GM19351 (cell line): ENCODE data around the gene TPX2.
"Not testable (repeated sequence)": the region's sequence is repeated elsewhere in the genome, so short reads cannot be mapped to it uniquely, and the experiment has no call there.

Experiments used
- ATAC-seq: cut with Tn5 transposase; IDR thresholded peaks from one replicate; pipeline ENCODE4 v1.9.1; 2021; ENCODE audit warnings: mild to moderate bottlenecking, moderate library complexity; ENCODE audit not compliant: unreplicated experiment

Gene TPX2

GRCh38 chr20:31720486-31721407, 18.3 kb upstream of the TPX2 start:
- ATAC-seq: no peak

DNA sequence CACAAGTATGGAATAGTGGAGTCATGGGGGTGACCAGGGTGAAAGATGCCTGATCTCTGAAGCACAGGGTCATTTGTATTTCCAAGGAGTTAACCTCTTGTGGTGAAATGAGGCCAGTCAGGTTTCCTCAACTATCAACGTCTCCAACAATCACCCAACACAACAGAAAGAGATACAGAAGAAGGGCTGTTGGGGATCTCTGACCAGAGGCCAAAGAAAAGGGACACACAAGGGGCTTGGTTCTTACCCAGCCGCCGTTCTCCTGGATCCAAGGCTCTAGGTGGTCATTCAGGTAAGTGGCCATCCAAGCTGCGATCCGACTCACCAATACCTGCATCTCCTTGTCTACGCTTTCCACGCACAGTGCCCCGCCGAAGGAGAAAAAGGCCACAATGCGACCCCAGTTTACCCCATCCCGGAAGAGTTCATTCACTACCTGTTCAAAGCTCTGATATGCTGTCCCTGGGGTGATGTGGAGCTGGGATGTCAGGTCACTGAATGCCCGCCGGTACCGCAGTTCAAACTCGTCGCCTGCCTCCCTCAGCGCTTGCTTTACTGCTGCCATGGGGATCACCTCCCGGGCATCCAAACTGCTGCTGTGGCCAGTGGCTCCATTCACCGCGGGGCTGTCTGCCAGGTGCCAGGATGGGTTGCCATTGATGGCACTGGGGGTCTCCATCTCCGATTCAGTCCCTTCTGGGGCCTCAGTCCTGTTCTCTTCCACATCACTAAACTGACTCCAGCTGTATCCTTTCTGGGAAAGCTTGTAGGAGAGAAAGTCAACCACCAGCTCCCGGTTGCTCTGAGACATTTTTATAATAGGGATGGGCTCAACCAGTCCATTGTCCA, 17.5 kb upstream of the TPX2 start:
- ATAC-seq: no peak

DNA sequence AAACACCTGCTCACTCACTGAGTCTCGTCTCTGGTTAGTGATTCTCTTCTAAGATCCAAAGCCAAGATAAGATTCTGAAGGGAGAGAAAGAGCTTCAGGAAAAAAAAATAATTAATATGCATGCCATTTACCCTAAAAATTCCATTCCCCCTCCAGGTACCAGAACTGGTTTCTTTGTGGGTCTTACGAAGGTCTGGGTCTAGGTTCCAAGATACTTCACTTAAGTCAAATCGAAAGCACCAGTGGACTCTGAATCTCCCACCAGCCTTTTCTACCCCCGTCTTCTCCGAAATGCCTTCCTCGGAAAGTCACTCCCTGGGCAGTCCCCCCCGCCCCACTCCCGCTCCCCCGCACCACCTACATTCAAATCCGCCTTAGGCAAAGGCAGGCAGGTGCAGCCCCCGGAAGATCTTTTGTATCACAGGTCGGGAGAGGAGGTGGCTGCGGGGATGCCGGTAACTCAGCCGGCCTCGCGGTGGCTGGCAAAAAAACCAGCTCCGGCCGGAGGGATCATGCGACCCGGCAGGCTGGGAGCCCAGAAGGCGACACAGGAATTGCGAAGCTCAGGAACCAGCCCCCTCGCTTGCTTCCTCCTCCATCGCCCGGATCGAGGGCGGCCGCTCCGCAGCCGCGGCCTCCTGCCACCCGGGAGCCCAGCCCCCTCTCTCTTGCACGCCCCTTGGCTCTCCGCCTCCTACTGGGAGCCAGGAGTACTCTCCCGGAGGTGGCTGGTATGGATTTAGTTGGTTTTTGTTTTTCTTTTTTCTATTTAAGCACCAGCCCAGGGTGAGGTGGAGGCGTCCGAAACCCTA, 16.6 kb upstream of the TPX2 start, which contains the start of gene BCL2L1:
TSS of gene BCL2L1 (minus strand) at position 612 of the 812 bp plus-strand sequence. CDS start 650 bp downstream, outside the sequence.
- no peak for ATAC-seq

GRCh38 chr20:31723069-31723318, 16.1 kb upstream of the TPX2 start:
- ATAC-seq: peak; percentile 21

- ATAC-seq: peak; percentile 82
These were observed 15.6 kb upstream of the TPX2 start for GRCh38 chr20:31723319-31724078.

DNA sequence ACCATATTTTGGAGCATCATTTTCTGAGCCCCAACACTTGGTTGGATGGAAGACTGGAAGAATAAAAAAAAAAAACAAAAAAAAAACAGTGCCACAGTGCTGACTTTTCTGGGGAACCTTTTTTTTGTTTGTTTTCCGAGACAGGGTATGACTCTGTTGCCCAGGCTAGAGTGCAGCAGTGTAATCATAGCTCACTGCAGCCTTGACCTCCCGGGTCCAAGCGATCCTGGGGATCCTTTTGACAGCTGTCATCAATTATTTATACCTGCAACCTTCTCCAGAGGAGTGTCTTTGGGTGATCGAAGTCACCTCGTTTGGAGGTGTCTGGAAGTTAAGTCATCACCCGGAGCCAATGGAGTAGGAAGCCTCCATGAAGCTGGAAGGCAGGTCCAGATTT, 7.8 kb upstream of the TPX2 start:
- ATAC-seq: no peak

- ATAC-seq: no peak
These were observed 474 bp downstream of the TPX2 start for GRCh38 chr20:31739550-31739977.

DNA sequence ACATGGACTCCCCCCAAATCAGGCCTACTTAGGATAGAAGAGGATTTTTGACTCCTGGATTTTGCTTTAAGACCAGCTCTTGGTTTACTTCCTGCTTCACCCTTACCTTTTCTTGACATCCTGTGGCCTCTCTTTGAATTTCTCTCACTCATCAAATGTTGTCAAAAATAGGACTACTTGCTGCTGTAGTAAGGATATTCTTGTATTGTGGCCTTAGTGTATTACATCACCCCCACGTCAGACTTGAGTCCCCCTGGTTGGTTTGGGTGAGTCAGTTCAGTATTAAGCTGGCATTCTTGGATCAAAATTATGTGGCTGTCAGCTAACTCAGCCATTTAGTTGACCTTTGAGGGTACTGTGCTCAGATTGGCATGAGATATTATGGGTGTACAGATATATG, 1.1 kb downstream of the TPX2 start:
- no peak for ATAC-seq

DNA sequence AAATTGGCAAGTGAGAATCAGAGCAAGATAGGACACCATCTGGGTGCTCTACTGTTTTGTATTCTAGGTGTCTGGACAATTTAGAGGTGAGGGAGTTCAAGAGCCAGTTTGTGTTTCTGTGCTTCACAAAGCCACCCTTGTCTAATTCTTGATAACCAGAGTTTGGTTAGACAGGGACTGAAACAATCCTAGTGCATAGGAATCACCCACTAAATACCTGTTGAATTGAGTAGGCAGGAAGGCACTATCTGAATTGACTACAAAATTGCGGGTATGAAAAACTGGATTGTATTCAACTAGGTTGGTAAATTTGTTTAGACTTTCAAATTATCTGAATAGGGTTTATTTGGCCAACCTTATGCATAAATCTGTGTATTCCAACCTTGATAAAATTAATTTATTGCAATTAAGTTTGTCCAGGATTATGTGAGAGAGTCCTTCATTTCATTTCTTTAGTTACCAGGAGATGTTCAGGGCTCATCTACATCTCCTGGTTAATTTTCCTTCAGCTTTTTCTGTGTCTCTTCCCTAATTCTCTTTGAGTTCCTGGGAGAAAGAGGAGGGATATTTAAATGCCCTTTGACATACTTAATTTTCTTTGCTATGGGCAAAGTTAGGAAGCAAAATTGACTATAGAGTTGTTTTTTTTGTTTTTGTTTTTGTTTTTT, 1.7 kb downstream of the TPX2 start:
- no peak for ATAC-seq

- no peak for ATAC-seq
These were observed 7.2 kb downstream of the TPX2 start for GRCh38 chr20:31746068-31746878.

DNA sequence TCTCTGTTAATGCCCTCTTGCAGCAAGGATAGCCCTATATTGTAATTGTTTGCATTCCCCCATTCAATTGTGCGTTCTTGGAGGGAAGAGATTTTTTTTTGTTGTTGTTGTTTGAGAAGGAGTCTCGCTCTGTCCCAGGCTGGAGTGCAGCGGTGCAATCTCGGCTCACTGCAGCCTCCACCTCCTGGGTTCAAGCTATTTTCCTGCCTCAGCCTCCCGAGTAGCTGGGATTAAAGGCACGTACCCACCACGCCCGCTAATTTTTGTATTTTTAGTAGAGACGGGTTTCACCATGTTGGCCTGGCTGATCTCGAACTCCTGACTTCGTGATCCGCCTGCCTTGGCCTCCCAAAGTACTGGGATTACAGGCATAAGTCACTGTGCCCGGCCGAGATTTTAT, 7.9 kb downstream of the TPX2 start:
- not testable (repeated sequence) for ATAC-seq

DNA sequence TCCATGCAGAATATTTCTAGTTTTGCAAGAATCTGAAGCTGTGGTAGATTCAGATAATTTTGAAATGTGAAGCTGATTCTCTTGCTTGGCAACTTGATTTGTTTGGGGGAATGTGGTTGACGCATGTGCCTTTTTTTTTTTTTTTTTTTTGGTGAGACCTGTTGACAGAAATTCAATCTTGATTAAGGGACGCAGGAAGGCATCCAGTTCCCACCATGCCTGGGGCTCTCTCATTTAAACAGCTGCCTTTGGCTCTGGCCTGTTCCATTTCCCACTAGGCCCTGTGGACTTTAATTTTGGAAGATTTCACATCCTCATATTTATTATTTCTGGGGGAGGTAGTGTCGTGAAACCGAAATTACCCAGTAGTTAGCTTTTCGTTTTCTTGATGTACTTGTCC, 8.6 kb downstream of the TPX2 start:
- ATAC-seq: no peak

DNA sequence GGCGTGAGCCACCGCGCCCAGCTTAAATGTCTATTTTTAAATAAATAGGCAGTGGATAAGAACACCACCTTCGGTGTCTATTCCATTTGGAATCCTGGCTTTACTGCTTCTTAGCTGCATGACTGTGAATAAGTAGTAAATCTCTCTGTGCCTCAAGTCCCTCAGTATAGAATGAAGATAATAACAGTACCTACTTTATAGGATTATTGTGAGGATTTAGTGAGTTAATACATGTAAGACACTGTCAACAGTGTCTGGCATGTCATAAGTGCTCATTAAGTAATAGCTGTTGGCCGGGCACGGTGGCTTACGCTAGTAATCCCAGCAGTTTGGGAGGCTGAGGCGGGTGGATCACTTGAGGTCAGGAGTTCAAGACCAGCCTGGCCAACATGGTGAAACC, 10.1 kb downstream of the TPX2 start:
- ATAC-seq: no peak

- ATAC-seq: no peak
These were observed 12.0 kb downstream of the TPX2 start for GRCh38 chr20:31751126-31751525.

GRCh38 chr20:31757254-31757653, 18.2 kb downstream of the TPX2 start:
- no peak for ATAC-seq

- no peak for ATAC-seq
These were observed 19.4 kb downstream of the TPX2 start for GRCh38 chr20:31758521-31758920.

- no peak for ATAC-seq
These were observed 19.9 kb downstream of the TPX2 start for GRCh38 chr20:31758991-31759390.

DNA sequence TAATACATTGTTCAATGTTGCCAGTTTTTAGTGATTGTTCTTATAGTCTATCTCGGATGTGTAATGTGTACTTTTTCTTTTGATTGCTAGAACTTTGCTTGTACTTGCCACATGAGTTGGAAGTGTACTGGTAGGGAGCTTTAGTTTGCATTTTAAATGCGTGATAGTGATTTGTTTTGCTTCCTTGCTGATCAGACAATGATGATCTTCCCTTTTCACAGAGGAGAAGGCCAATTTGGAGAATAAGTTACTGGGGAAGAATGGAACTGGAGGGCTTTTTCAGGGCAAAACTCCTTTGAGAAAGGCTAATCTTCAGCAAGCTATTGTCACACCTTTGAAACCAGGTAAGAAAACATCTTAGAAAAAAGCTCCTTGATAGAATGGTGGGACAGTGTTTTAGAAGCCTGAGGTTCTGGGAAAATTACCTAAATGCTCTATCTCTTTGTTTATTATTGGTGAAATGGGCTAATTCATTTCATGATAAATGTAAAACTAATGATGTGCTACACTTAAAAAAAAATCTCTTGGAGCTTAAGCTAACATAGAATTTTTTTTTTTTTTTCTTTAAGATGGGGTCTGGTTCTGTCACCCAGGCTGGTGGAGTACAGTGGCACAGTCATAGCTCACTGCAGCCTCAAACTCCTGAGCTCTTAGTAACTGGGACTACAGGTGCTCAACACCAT, 20.9 kb downstream of the TPX2 start:
- no peak for ATAC-seq
